Cardiac fibroblast (primary cell): ENCODE measurements around the gene GABARAPL2.

ENCODE experiments used
- DNase-seq, 2 donors: peaks; one replicate each; pipeline versions ENCODE4 v3.0.0 to v3.0.0-alpha.2; 2010; ENCODE audit warnings: low read depth in 2 of 2
- H3K4me3 ChIP-seq, 2 donors: replicated peaks in 1 of 2; 1 replicate in 1 of 2; 2 replicates in 1 of 2; pipeline ENCODE4 v1.5.1; 2011; ENCODE audit warnings: low read depth in 2 of 2, low read length in 2 of 2, mild to moderate bottlenecking in 2 of 2, moderate library complexity in 1 of 2
- TF ChIP-seq, protein P1 (sequence below): IDR thresholded peaks from one replicate; pipeline ENCODE4 v1.5.1; 2011; ENCODE audit warnings: low read depth, mild to moderate bottlenecking, low read length, inconsistent platforms

The GABARAPL2 gene

DNA sequence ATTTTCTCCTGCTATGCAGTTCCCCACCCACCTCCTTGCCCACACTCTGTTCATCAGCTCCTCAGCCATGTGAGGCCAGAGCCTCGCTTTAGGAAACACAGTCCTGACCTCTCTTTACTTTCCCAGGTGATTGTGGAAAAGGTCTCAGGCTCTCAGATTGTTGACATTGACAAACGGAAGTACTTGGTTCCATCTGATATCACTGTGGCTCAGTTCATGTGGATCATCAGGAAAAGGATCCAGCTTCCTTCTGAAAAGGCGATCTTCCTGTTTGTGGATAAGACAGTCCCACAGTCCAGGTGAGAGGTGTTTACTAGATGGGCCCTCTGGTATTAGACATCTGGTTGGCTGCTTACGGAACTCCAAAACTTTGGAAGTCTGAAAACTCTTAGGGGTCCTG lies 1.7 kb downstream of the GABARAPL2 start:
- H3K4me3 ChIP-seq: no peak overlapping the region
- TF ChIP-seq, protein P1, sequence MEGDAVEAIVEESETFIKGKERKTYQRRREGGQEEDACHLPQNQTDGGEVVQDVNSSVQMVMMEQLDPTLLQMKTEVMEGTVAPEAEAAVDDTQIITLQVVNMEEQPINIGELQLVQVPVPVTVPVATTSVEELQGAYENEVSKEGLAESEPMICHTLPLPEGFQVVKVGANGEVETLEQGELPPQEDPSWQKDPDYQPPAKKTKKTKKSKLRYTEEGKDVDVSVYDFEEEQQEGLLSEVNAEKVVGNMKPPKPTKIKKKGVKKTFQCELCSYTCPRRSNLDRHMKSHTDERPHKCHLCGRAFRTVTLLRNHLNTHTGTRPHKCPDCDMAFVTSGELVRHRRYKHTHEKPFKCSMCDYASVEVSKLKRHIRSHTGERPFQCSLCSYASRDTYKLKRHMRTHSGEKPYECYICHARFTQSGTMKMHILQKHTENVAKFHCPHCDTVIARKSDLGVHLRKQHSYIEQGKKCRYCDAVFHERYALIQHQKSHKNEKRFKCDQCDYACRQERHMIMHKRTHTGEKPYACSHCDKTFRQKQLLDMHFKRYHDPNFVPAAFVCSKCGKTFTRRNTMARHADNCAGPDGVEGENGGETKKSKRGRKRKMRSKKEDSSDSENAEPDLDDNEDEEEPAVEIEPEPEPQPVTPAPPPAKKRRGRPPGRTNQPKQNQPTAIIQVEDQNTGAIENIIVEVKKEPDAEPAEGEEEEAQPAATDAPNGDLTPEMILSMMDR: no peak

DNA sequence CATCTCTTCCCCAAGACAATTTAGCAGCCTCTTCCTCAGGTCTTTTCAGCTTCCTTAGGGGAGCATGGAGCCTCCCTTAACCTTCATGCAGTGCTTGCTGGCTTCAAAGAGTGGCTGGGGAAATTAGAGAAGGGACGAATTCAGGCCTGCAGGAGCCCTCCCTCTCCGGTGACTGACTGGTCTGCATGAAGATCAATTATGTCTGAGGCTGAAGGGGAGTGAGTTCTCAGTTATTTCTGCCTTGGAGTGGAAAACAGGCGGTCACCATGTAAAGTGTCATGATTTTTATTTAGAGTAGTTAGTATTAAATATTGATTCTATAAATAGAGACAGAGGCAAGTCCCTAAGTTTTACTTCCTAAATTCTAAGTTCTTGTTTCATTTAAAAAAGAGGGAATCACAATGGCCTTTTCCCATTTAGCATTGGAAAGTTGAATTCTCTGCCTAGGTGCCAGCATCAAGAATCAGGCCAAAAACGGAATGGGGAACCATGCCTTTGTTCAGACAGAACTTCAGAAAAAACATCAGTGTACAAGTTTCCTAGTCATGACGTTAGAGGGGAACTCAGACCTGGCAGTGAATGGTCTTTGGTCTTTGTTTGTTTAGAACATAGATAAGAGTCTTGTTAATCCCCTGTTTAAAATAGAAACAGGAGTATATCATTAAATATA lies 4.4 kb downstream of the GABARAPL2 start:
- no peak for DNase-seq
- TF ChIP-seq, protein P1: no peak
- no peak overlapping the region for H3K4me3 ChIP-seq

More for the DNA sequence above, 1.7 kb downstream of the GABARAPL2 start:
- no peak for DNase-seq

DNA sequence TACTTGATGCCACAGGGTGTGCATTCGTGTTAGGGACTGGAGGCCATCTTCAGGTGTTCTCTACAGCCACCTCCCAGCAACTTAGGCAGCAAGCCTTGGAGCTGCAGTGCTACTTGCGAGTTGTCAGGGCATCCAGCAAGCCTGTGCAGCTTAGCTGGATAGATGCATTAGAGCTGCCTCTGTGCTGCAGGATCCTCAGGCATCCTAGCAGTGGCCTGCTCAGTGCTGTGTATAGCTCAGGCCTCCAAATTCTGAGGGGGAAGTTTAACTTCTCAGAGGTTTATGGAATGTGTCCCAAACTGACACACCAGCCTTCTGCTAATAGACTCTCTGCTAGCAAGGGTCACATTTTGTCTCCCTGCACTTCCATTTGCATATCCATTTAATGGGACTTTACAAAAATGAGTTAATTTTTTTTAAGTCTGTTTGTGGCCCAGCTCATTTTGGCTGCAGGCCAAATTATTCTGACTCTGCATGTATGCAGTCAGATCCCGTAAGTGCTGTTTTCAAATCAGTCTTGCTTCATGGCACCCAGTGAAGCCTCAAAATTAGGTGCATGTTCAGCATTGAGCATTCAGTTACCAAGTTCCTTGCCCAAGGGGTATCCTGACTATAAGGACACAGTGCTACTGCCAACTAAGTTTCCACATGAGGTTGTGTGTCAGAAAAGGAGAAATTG lies 6.8 kb downstream of the GABARAPL2 start:
- no peak overlapping the region for H3K4me3 ChIP-seq
- TF ChIP-seq, protein P1: no peak

DNA sequence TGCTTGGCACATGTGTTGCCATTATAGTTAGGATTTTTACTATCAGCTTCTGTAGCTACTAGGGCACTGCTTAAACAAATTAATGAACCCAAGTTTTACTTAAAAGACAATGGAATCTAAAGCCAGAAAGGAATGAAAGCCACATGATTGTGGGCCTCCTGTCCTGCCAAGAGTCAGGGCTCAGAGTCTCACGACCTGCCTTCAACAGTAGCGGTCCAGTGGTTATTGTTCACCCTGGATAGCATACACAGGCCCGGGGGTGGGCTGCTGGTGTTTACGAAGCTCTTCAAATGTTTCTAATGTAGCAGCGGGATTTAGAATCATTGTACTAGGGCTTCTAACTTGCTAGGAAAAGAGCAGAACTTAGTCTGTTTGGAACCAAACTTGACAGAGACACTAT lies 7.8 kb downstream of the GABARAPL2 start:
- H3K4me3 ChIP-seq: no peak overlapping the region
- DNase-seq: no peak
- TF ChIP-seq, protein P1: no peak

More for the DNA sequence above, 6.8 kb downstream of the GABARAPL2 start:
- DNase-seq: no peak

DNA sequence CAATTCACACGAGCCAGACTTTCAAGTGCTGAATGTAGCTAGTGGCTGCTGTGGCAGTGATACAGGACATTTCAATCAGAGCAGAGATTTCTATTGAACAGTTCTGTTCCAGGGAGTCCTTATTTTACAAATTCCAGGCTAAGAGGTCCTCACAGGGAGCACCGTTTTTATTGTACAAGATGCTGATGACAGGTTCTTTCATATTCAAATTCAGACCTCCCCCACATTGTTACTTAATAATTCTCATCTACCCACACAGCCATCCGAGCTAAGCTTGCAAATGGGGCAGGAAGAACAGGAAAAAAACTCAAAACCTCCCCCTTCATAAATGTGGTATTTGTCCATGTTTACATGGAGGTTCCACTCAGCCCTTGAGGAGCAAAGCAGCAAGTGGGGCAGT lies 9.8 kb downstream of the GABARAPL2 start:
- DNase-seq: no peak

DNA sequence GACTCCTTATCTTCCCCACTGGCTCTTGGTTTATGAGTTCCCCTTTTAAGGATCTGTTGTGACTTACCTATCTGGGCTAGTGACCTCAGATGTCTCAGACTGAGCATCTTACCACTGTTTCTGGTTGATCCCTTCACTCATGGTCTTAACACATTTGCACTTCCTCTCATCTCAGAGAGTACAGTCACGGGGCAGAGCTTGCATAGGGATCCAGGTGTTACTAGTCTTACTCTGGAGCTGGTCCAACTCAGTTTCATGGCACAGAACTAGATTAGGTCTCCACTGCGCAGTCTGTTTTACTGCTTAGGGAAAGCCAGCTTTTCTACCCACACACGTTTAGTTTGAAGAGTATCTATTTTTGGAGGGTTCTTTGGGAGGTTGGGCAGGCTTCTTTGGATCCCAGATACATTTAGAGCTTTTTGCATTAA lies 10.2 kb downstream of the GABARAPL2 start:
- no peak for DNase-seq
- TF ChIP-seq, protein P1: no peak
- no peak overlapping the region for H3K4me3 ChIP-seq

More for the DNA sequence above, 9.8 kb downstream of the GABARAPL2 start:
- TF ChIP-seq, protein P1: no peak
- H3K4me3 ChIP-seq: no peak overlapping the region
